Nephron progenitor cell (in vitro differentiated cells): ENCODE measurements around the gene MVB12B.

Source experiments
- DNase-seq: peaks from one replicate; pipeline ENCODE4 v3.0.0; 2021
- H3K27ac Mint-ChIP-seq: 2 replicates; pipeline ENCODE4 v1.8.0; 2021; ENCODE audit warnings: mild to moderate bottlenecking, moderate library complexity, mixed read lengths
- H3K27me3 Mint-ChIP-seq: 2 replicates; pipeline ENCODE4 v1.8.0; 2021; ENCODE audit warnings: mild to moderate bottlenecking, low read depth, mixed read lengths; ENCODE audit not compliant: poor library complexity
- H3K36me3 Mint-ChIP-seq: 2 replicates; pipeline ENCODE4 v1.8.0; 2021; ENCODE audit warnings: low read depth, mixed read lengths
- H3K4me1 Mint-ChIP-seq: 2 replicates; pipeline ENCODE4 v1.8.0; 2021; ENCODE audit warnings: mixed read lengths
- H3K4me3 Mint-ChIP-seq: 2 replicates; pipeline ENCODE4 v1.8.0; 2021; ENCODE audit warnings: mild to moderate bottlenecking, moderate library complexity, mixed read lengths
- H3K9me3 Mint-ChIP-seq: 2 replicates; pipeline ENCODE4 v1.8.0; 2021; ENCODE audit warnings: mild to moderate bottlenecking, moderate library complexity, mixed read lengths
- CTCF ChIP-seq: fragments of 200-600 bp; sonication (generic); IDR thresholded peaks from 2 replicates; pipeline ENCODE4 v1.5.0; 2021; ENCODE audit warnings: antibody characterized with exemption

MVB12B gene

GRCh38 chr9:126439883-126440653, 113.4 kb downstream of the MVB12B start:
- Mint-ChIP-seq H3K4me3 (no peak overlapping the region), H3K27me3 (no peaks in the 10 kb centered on the region), H3K27ac (peak overlapping the region; percentile 57), H3K4me1 (peaks cover 38% of the 10 kb centered on the region), H3K9me3 (no peaks in the 10 kb centered on the region), H3K36me3 (no peaks in the 10 kb centered on the region)
- no peak for DNase-seq
- TF ChIP-seq CTCF, result no peak

- no peak for TF ChIP-seq CTCF
- H3K4me3 Mint-ChIP-seq, result no peak overlapping the region
- no peaks in the 10 kb centered on the region for H3K9me3 Mint-ChIP-seq
- no peak for DNase-seq
- H3K27me3 Mint-ChIP-seq, result no peaks in the 10 kb centered on the region
- no peaks in the 10 kb centered on the region for H3K36me3 Mint-ChIP-seq
- peaks cover 33% of the 10 kb centered on the region for H3K4me1 Mint-ChIP-seq
- peak overlapping the region; percentile 75 for H3K27ac Mint-ChIP-seq
Measured at GRCh38 chr9:126440940-126441339, 114.3 kb downstream of the MVB12B start.

DNA sequence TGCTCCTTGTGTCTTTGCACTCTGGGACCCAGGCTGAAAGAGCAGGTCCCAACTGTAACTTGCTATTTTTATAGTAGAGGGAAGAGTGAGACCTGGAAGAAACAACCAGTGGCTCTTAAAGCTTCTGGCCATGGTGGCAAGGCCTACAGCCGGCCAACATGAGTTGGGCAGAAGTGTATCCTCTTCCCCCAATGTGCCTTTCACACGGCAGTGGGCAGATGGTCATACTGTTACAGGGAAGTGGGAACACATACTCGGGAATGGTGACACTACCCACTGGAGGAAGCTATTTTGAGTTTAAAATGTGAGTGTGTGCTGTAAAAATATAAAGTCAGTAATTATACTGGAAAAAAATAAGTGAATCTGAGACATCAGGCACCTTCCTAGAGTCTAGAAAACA, 116.0 kb downstream of the MVB12B start:
- Mint-ChIP-seq H3K9me3 (no peaks in the 10 kb centered on the region), H3K27ac (no peak overlapping the region), H3K4me3 (no peak overlapping the region), H3K4me1 (peaks cover 25% of the 10 kb centered on the region), H3K36me3 (peaks cover 3% of the 10 kb centered on the region), H3K27me3 (no peaks in the 10 kb centered on the region)
- no peak for TF ChIP-seq CTCF
- no peak for DNase-seq

GRCh38 chr9:126443144-126443543, 116.5 kb downstream of the MVB12B start:
- no peak for TF ChIP-seq CTCF
- DNase-seq, result no peak
- Mint-ChIP-seq H3K4me3 (no peak overlapping the region), H3K4me1 (peaks cover 25% of the 10 kb centered on the region), H3K27ac (no peak overlapping the region), H3K27me3 (no peaks in the 10 kb centered on the region), H3K9me3 (no peaks in the 10 kb centered on the region), H3K36me3 (peaks cover 8% of the 10 kb centered on the region)

DNA sequence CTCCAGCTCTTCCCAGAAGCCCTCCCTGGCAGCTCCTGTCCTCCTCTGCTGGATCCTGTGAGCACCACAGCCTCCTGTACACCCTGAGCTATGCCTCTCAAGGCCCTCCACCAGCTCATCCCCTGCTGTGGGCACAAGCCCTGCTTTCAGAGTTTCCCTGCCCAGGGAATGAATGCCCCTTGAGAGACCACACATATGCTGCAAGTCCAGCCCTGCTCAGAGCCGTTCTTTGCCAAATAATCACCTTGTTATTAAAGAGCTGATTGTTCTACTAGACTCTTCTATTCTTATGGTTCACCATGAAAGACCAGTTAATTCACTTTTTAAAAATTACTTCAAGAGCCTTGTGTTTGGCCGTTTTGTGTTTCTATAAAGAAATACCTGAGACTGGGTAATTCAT, 121.5 kb downstream of the MVB12B start:
- no peak for DNase-seq
- H3K36me3 Mint-ChIP-seq, result peaks cover 11% of the 10 kb centered on the region
- H3K4me1 Mint-ChIP-seq, result peaks cover 21% of the 10 kb centered on the region
- H3K4me3 Mint-ChIP-seq, result no peak overlapping the region
- H3K9me3 Mint-ChIP-seq, result no peaks in the 10 kb centered on the region
- H3K27me3 Mint-ChIP-seq, result no peaks in the 10 kb centered on the region
- peak overlapping the region; percentile 66 for H3K27ac Mint-ChIP-seq
- no peak for TF ChIP-seq CTCF
